Epithelial cell of esophagus (primary cell): ENCODE data around the gene RGMA.

ENCODE experiments used
- DNase-seq: peaks from one replicate; pipeline ENCODE4 v3.0.0; 2010; ENCODE audit warnings: low read depth
- H3K4me3 ChIP-seq: 2 replicates; pipeline ENCODE4 v1.5.1; 2011; ENCODE audit warnings: mild to moderate bottlenecking, low read length, control low read depth
- CTCF ChIP-seq: IDR thresholded peaks from 2 replicates; pipeline ENCODE4 v1.5.1; 2011; ENCODE audit warnings: low read depth, mild to moderate bottlenecking, low read length, control low read depth, inconsistent platforms; ENCODE audit not compliant: insufficient read depth; ENCODE audit errors: missing control alignments

Gene RGMA

GRCh38 chr15:93020976-93021772, 67.8 kb downstream of the RGMA start:
- no peak for DNase-seq
- no peak for TF ChIP-seq CTCF
- no peak overlapping the region for H3K4me3 ChIP-seq

GRCh38 chr15:93019971-93020370, 69.0 kb downstream of the RGMA start:
- no peak for DNase-seq
- no peak overlapping the region for H3K4me3 ChIP-seq
- TF ChIP-seq CTCF = no peak

GRCh38 chr15:93019090-93019489, 69.9 kb downstream of the RGMA start:
- H3K4me3 ChIP-seq = no peak overlapping the region
- no peak for DNase-seq
- TF ChIP-seq CTCF = no peak

- peak; percentile 29 for TF ChIP-seq CTCF
- H3K4me3 ChIP-seq = no peak overlapping the region
Observed at GRCh38 chr15:93018574-93018973, 70.4 kb downstream of the RGMA start.

GRCh38 chr15:93017526-93017925, 71.5 kb downstream of the RGMA start:
- TF ChIP-seq CTCF = no peak
- DNase-seq = no peak
- no peak overlapping the region for H3K4me3 ChIP-seq

More at GRCh38 chr15:93018574-93018973, 70.4 kb downstream of the RGMA start:
- DNase-seq = no peak

- no peak for DNase-seq
- H3K4me3 ChIP-seq = no peak overlapping the region
- TF ChIP-seq CTCF = no peak
Observed at GRCh38 chr15:93012786-93013185, 76.2 kb downstream of the RGMA start.

GRCh38 chr15:93007994-93008393, 81.0 kb downstream of the RGMA start:
- DNase-seq = no peak
- TF ChIP-seq CTCF = no peak
- no peak overlapping the region for H3K4me3 ChIP-seq
